OCI-LY3 (cell line): Measurements from ENCODE around the gene NAA25.

Source experiments
- CTCF ChIP-seq: fragments of 200-600, 300-600 bp; sonication (generic); IDR thresholded peaks from 2 replicates; pipeline ENCODE4 v1.5.1; 2014; ENCODE audit warnings: antibody characterized with exemption, low read length, low read depth
- EZH2phosphoT487 ChIP-seq: fragments of 200-600 bp; shearing (Covaris generic); IDR thresholded peaks from 2 replicates; pipeline ENCODE4 v1.6.1; 2018; ENCODE audit warnings: antibody characterized with exemption, mixed run types, low read depth

GRCh38 chr12:111991535-111991934 lies 117.0 kb downstream of the NAA25 start:
- no peak for TF ChIP-seq CTCF
- TF ChIP-seq EZH2phosphoT487, result no peak
